BLaER1 (cell line): ENCODE data around the gene ACRBP.

Experiments used
- H3K27ac ChIP-seq: shearing (Covaris generic); formaldehyde crosslinking; 2 replicates; pipeline ENCODE4 v1.8.1; 2022
- H3K27me3 ChIP-seq: shearing (Covaris generic); formaldehyde crosslinking; 2 replicates; pipeline ENCODE4 v1.8.1; 2022
- H3K36me3 ChIP-seq: shearing (Covaris generic); formaldehyde crosslinking; 2 replicates; pipeline ENCODE4 v1.8.1; 2022
- H3K4me1 ChIP-seq: shearing (Covaris generic); formaldehyde crosslinking; 2 replicates; pipeline ENCODE4 v1.8.1; 2022
- H3K4me2 ChIP-seq: shearing (Covaris generic); formaldehyde crosslinking; 2 replicates; pipeline ENCODE4 v1.8.1; 2022
- H3K4me3 ChIP-seq: shearing (Covaris generic); formaldehyde crosslinking; 2 replicates; pipeline ENCODE4 v1.8.1; 2022
- H3K9ac ChIP-seq: shearing (Covaris generic); formaldehyde crosslinking; 2 replicates; pipeline ENCODE4 v1.8.1; 2022
- H3K9me3 ChIP-seq: shearing (Covaris generic); formaldehyde crosslinking; 2 replicates; pipeline ENCODE4 v1.8.1; 2022
- H4K20me1 ChIP-seq: shearing (Covaris generic); formaldehyde crosslinking; 2 replicates; pipeline ENCODE4 v1.8.1; 2022
- Cebpa-rat ChIP-seq: shearing (Covaris generic); IDR thresholded peaks from 2 replicates; pipeline ENCODE4 v1.8.1; 2022

ACRBP gene

GRCh38 chr12:6652391-6652790, 5.2 kb upstream of the ACRBP start:
- Histone ChIP-seq H4K20me1 (no peaks in the 10 kb centered on the region), H3K27me3 (no peaks in the 10 kb centered on the region), H3K9me3 (no peaks in the 10 kb centered on the region), H3K4me2 (no peak overlapping the region), H3K9ac (no peak overlapping the region), H3K36me3 (peaks cover 98% of the 10 kb centered on the region), H3K4me1 (no peaks in the 10 kb centered on the region), H3K4me3 (no peak overlapping the region), H3K27ac (no peak overlapping the region)
- TF ChIP-seq Cebpa-rat = no peak

GRCh38 chr12:6650832-6651231, 3.6 kb upstream of the ACRBP start:
- Histone ChIP-seq H3K9me3 (no peaks in the 10 kb centered on the region), H3K4me1 (peaks cover 7% of the 10 kb centered on the region), H3K27ac (no peak overlapping the region), H3K4me3 (no peak overlapping the region), H4K20me1 (no peaks in the 10 kb centered on the region), H3K27me3 (no peaks in the 10 kb centered on the region), H3K4me2 (no peak overlapping the region), H3K9ac (0 out of 2 replicates have a peak overlapping the region, but pooled peaks have one; percentile 3), H3K36me3 (peaks cover 97% of the 10 kb centered on the region)
- TF ChIP-seq Cebpa-rat = no peak

- Histone ChIP-seq H3K9ac (peak overlapping the region; percentile 64; the same call in 1 of the 2 replicates), H3K4me3 (peak overlapping the region; percentile 58), H3K4me1 (peaks cover 28% of the 10 kb centered on the region)
Measured at GRCh38 chr12:6646276-6647082, 753 bp downstream of the ACRBP start.

GRCh38 chr12:6644903-6645302, 2.3 kb downstream of the ACRBP start:
- peaks cover 56% of the 10 kb centered on the region for H3K36me3 ChIP-seq
- peaks cover 31% of the 10 kb centered on the region for H3K9me3 ChIP-seq
- H3K27ac ChIP-seq = peak overlapping the region; percentile 69
- peak overlapping the region; percentile 73 for H3K4me2 ChIP-seq
- no peaks in the 10 kb centered on the region for H3K27me3 ChIP-seq
- peak overlapping the region; percentile 47; the same call in 1 of the 2 replicates for H3K4me3 ChIP-seq
- TF ChIP-seq Cebpa-rat = no peak
- peak overlapping the region; percentile 62; the same call in 1 of the 2 replicates for H3K9ac ChIP-seq
- H4K20me1 ChIP-seq = no peaks in the 10 kb centered on the region
- peaks cover 38% of the 10 kb centered on the region for H3K4me1 ChIP-seq

More at GRCh38 chr12:6646276-6647082, 753 bp downstream of the ACRBP start:
- H4K20me1 ChIP-seq = no peaks in the 10 kb centered on the region
- H3K27me3 ChIP-seq = no peaks in the 10 kb centered on the region
- H3K27ac ChIP-seq = peak overlapping the region; percentile 71; the same call in 1 of the 2 replicates
- H3K9me3 ChIP-seq = peaks cover 31% of the 10 kb centered on the region
- TF ChIP-seq Cebpa-rat = no peak
- H3K4me2 ChIP-seq = peak overlapping the region; percentile 67
- H3K36me3 ChIP-seq = peaks cover 72% of the 10 kb centered on the region

- TF ChIP-seq Cebpa-rat = no peak
- Histone ChIP-seq H3K4me2 (peak overlapping the region; percentile 73), H3K36me3 (peaks cover 50% of the 10 kb centered on the region), H4K20me1 (no peaks in the 10 kb centered on the region), H3K27me3 (no peaks in the 10 kb centered on the region), H3K27ac (peak overlapping the region; percentile 69), H3K9me3 (peaks cover 31% of the 10 kb centered on the region), H3K4me3 (peak overlapping the region; percentile 47), H3K9ac (peak overlapping the region; percentile 62), H3K4me1 (peaks cover 44% of the 10 kb centered on the region)
Measured at GRCh38 chr12:6644257-6644596, 3.0 kb downstream of the ACRBP start.

GRCh38 chr12:6643569-6644256, 3.5 kb downstream of the ACRBP start:
- no peaks in the 10 kb centered on the region for H3K27me3 ChIP-seq
- H4K20me1 ChIP-seq = no peaks in the 10 kb centered on the region
- H3K4me3 ChIP-seq = peak overlapping the region; percentile 47
- peaks cover 31% of the 10 kb centered on the region for H3K9me3 ChIP-seq
- H3K36me3 ChIP-seq = peaks cover 44% of the 10 kb centered on the region
- no peak for TF ChIP-seq Cebpa-rat
- H3K4me1 ChIP-seq = peaks cover 49% of the 10 kb centered on the region
- H3K27ac ChIP-seq = peak overlapping the region; percentile 69
- peak overlapping the region; percentile 73 for H3K4me2 ChIP-seq
- peak overlapping the region; percentile 62; the same call in 1 of the 2 replicates for H3K9ac ChIP-seq

- Histone ChIP-seq H3K36me3 (peaks cover 19% of the 10 kb centered on the region; the same call in 1 of the 2 replicates), H3K27me3 (no peaks in the 10 kb centered on the region), H3K4me2 (no peak overlapping the region), H3K27ac (no peak overlapping the region), H3K4me1 (peaks cover 68% of the 10 kb centered on the region), H3K9me3 (peaks cover 31% of the 10 kb centered on the region), H3K9ac (no peak overlapping the region), H4K20me1 (no peaks in the 10 kb centered on the region), H3K4me3 (no peak overlapping the region)
- TF ChIP-seq Cebpa-rat = no peak
Measured at GRCh38 chr12:6641131-6641530, 6.1 kb downstream of the ACRBP start.

- Histone ChIP-seq H4K20me1 (no peaks in the 10 kb centered on the region), H3K27me3 (no peaks in the 10 kb centered on the region), H3K4me2 (no peak overlapping the region), H3K4me3 (no peak overlapping the region), H3K36me3 (peaks cover 18% of the 10 kb centered on the region; the same call in 1 of the 2 replicates), H3K9me3 (peaks cover 31% of the 10 kb centered on the region), H3K9ac (no peak overlapping the region), H3K27ac (no peak overlapping the region), H3K4me1 (peaks cover 74% of the 10 kb centered on the region)
- no peak for TF ChIP-seq Cebpa-rat
Measured at GRCh38 chr12:6640497-6640896, 6.7 kb downstream of the ACRBP start.

- peak overlapping the region; percentile 97 for H3K27ac ChIP-seq
- H3K4me1 ChIP-seq = peaks cover 75% of the 10 kb centered on the region
- peaks cover 19% of the 10 kb centered on the region for H3K9me3 ChIP-seq
- no peak for TF ChIP-seq Cebpa-rat
- no peaks in the 10 kb centered on the region for H4K20me1 ChIP-seq
- no peaks in the 10 kb centered on the region for H3K27me3 ChIP-seq
- H3K4me2 ChIP-seq = peak overlapping the region; percentile 97
- H3K4me3 ChIP-seq = peak overlapping the region; percentile 38
- peaks cover 16% of the 10 kb centered on the region; the same call in 1 of the 2 replicates for H3K36me3 ChIP-seq
- peak overlapping the region; percentile 74 for H3K9ac ChIP-seq
Measured at GRCh38 chr12:6639151-6639801, 8.0 kb downstream of the ACRBP start.
